ENCODE measurements around the gene SLC25A45. TPM values are rescaled to one million over a fixed set of nuclear protein-coding genes. Genes with fewer than 3 reads are reported as not detected.
"Not testable (repeated sequence)": the region's sequence is repeated elsewhere in the genome, so short reads cannot be mapped to it uniquely, and the experiment has no call there.

Gene SLC25A45
- total RNA-seq, 1 donor from 2014 or later = 1.9 TPM

DNA sequence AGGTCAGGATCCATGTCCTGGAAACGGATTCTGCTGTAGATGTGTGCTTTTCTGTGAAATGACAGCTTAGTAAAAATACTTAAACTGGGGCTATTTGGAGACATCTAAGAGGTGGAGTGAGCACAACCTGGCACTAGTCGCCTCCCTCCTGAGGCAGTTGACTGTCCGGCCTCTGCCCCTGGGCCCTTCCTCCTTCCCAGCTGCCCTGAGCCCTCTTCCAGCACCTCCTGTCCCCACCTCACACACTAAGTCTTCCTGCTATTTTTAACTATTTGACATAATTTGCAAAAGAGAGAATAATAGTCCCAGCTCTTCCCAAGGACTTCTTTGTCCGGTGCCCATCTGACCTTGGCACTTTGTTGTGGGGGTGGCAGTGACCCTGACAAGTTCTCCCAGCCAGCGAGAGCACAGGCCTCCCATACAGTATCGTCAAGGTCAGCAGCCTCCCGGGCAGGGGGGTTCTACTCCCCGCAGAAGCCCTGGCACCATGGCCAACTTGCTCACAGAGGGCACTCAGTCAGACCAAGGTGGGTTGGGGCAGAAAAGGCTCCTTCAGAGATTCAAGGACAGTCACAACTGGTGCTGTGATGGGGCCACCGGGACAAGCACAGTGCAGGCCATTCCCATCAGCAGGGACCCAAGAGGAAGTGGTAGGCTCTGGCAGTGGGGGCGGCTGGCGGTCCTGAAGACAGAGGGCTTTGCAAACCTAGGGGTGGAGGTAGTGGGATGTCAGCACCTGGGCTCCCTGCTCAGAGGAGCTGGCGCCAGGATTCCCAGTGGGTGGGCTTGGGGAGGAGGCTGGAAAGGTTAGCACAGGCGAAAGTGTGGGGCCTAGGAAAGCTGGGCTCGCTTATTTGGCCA is 34.6 kb upstream of the SLC25A45 start:
- Mint-ChIP-seq H3K9me3 (no peaks in the 10 kb centered on the region), H3K36me3 (peaks cover 3% of the 10 kb centered on the region), H3K27ac (peak overlapping the region; percentile 99), H3K4me3 (peak overlapping the region; percentile 80), H3K27me3 (no peaks in the 10 kb centered on the region), H3K4me1 (ENCODE audit: unreplicated experiment) (peaks cover 46% of the 10 kb centered on the region)
- no peak for DNase-seq (ENCODE audit: extremely low spot score, unreplicated experiment)
- TF ChIP-seq, protein P1, sequence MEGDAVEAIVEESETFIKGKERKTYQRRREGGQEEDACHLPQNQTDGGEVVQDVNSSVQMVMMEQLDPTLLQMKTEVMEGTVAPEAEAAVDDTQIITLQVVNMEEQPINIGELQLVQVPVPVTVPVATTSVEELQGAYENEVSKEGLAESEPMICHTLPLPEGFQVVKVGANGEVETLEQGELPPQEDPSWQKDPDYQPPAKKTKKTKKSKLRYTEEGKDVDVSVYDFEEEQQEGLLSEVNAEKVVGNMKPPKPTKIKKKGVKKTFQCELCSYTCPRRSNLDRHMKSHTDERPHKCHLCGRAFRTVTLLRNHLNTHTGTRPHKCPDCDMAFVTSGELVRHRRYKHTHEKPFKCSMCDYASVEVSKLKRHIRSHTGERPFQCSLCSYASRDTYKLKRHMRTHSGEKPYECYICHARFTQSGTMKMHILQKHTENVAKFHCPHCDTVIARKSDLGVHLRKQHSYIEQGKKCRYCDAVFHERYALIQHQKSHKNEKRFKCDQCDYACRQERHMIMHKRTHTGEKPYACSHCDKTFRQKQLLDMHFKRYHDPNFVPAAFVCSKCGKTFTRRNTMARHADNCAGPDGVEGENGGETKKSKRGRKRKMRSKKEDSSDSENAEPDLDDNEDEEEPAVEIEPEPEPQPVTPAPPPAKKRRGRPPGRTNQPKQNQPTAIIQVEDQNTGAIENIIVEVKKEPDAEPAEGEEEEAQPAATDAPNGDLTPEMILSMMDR (conservative IDR thresholded peaks at IDR 0.05) = no peak

DNA sequence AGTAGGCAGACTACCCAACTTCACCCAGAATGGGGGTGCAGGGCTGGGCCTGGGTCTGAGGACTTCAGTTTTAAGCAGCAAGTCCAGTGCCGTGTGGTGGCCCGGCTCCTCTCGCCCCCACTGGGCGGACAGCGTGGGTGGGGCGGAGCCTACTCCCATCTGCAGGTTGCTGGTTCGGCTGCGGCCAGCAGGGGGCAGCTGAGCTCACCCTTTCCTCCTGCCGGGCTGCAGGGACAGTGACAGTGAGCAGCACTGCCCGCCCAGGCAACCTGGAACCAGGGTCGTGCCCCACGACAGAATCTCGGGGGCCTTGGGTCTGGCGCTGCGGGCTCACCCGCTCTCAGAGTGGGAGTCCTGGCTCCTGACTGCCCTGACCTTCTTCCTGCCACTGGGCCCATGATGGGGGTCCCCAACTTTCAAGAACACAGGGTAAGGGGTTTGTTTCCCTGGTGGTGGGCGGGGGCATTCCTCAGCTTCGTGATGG is 33.9 kb upstream of the SLC25A45 start:
- Mint-ChIP-seq H3K36me3 (peaks cover 3% of the 10 kb centered on the region), H3K27ac (peak overlapping the region; percentile 99), H3K4me1 (ENCODE audit: unreplicated experiment) (peaks cover 46% of the 10 kb centered on the region), H3K27me3 (no peaks in the 10 kb centered on the region), H3K4me3 (peak overlapping the region; percentile 80), H3K9me3 (no peaks in the 10 kb centered on the region)
- DNase-seq (ENCODE audit: extremely low spot score, unreplicated experiment) = peak; percentile 95
- TF ChIP-seq, protein P1 (conservative IDR thresholded peaks at IDR 0.05) = peak; percentile 99

DNA sequence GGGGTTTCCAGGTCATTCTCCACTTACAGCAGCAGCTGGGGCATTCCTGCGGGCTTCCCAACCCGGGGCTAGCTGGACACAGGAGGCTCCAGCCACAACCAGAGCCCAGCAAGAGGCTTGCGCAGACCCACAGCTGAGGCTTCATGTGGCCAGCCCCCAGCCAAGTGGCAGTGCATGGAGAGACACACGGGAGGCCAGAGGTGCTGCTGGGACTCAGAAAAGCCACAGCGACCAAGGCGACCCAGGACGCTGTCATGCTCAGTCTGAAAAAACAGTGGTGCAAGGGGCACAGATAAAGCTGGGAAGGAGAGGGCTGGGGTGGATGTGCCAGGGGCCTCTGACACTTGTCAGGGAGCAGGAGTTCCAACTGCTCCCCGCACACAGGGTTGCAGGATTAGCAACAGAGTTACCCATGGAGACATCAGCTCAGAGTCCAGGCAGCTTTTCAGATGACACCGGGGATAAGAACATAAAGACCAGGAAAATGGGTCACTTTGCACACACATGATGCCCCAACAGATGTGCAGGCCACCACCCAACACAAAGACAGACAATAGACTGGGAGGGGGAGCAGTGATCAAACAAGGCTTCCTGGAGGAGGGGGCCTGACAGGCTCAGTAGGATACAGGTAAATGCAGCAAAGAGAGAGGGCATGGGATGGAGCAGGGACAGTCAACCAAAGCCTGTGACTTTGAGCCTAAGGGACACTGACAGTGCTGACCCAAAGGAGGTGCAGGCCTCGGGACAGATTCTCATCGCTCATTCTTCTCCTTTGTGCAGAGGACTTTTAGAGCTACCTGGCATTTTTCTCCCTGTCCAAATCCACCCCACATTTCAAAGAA is 33.3 kb upstream of the SLC25A45 start:
- Mint-ChIP-seq H3K4me1 (ENCODE audit: unreplicated experiment) (peaks cover 40% of the 10 kb centered on the region), H3K27ac (peak overlapping the region; percentile 69), H3K4me3 (peak overlapping the region; percentile 71), H3K27me3 (no peaks in the 10 kb centered on the region), H3K9me3 (no peaks in the 10 kb centered on the region), H3K36me3 (peaks cover 3% of the 10 kb centered on the region)
- no peak for DNase-seq (ENCODE audit: extremely low spot score, unreplicated experiment)
- TF ChIP-seq, protein P1 (conservative IDR thresholded peaks at IDR 0.05) = no peak

DNA sequence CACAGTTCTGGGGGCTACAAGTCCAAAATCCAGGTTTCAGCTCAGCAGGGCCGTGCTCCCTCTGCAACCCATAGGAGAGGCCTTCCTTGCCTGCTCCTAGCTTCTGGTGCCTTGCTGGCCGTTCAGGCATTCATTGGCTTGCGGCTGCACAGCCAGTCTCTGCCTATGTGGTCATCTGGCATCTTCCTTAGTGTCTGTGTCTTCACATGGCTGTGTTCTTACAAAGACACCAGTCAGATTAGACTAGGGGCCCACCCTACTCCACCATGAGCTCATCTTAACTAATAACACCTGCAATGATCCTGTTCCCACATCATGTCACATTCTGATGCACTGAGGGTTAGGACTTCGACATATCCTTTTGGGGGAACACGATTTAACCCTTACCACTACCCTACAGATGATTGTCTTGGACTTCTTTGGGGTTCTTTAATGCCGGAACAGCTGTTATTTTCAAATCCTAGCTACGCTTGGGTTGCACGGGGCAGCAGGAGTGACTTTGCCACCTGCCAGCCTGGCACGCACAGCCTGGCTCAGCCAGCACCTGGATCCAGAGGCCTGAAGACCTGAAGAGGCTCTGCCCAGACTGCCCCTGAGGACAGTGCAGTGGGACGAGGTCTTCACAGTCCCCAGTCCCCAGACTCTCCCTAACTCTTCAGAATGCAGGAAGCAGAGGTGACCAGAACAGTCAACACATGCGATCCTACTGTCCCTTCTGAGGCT is 32.5 kb upstream of the SLC25A45 start:
- H3K9me3 Mint-ChIP-seq = no peaks in the 10 kb centered on the region
- DNase-seq (ENCODE audit: extremely low spot score, unreplicated experiment) = no peak
- H3K4me1 Mint-ChIP-seq (ENCODE audit: unreplicated experiment) = peaks cover 35% of the 10 kb centered on the region
- H3K27ac Mint-ChIP-seq = peak overlapping the region; percentile 16
- H3K4me3 Mint-ChIP-seq = peak overlapping the region; percentile 28
- no peaks in the 10 kb centered on the region for H3K27me3 Mint-ChIP-seq
- TF ChIP-seq, protein P1 (conservative IDR thresholded peaks at IDR 0.05) = no peak
- peaks cover 3% of the 10 kb centered on the region for H3K36me3 Mint-ChIP-seq

DNA sequence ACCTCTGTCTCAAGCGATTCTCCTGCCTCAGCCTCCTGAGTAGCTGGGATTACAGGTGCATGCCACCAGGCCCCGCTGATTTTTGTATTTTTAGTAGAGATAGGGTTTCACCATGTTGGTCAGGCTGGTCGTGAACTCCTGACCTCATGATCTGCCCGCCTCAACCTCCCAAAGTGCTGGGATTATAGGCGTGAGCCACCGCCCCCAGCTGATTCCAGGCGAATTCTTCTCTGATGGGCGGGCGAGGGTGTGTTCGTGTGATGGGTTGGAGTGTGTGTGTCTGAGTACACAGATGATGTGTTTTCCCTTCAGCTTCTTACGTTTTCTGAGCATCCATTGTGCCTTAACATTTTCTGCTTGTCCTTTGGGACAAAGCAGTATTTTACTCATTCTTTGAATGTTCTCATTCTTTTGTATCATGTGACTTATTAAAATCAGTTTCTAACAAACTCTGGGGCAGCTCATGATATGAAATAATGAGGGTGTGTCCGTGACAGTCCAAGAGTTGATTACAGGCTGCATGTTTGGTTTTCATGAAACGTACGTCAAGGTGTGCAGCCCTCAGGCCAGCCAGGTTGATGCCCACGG is 30.7 kb upstream of the SLC25A45 start:
- H3K27ac Mint-ChIP-seq = peak overlapping the region; percentile 92

More for the DNA sequence above, 30.7 kb upstream of the SLC25A45 start:
- peaks cover 21% of the 10 kb centered on the region for H3K4me1 Mint-ChIP-seq (ENCODE audit: unreplicated experiment)
- H3K4me3 Mint-ChIP-seq = peak overlapping the region; percentile 61
- DNase-seq (ENCODE audit: extremely low spot score, unreplicated experiment) = peak; percentile 44
- H3K27me3 Mint-ChIP-seq, H3K36me3 Mint-ChIP-seq, H3K9me3 Mint-ChIP-seq: not testable (repeated sequence)

Measured in type B pancreatic cell (in vitro differentiated cells).